KMS-11 (cell line): ENCODE results near the gene GALNT2.

Source experiments
- H2AFZ ChIP-seq: fragments of 200-600 bp; sonication (generic); 2 replicates; pipeline ENCODE4 v1.6.1; 2016; ENCODE audit warnings: antibody characterized with exemption, mixed run types, low read depth
- H3K27ac ChIP-seq: fragments of 200-600 bp; sonication (generic); 2 replicates; pipeline ENCODE4 v1.6.1; 2016; ENCODE audit warnings: mild to moderate bottlenecking, mixed run types
- H3K27me3 ChIP-seq: fragments of 200-600 bp; sonication (generic); 2 replicates; pipeline ENCODE4 v1.6.1; 2017; ENCODE audit warnings: mild to moderate bottlenecking, low read depth, mixed run types, moderate library complexity; ENCODE audit not compliant: insufficient read depth
- H3K36me3 ChIP-seq: fragments of 200-600 bp; sonication (generic); 2 replicates; pipeline ENCODE4 v1.6.1; 2017; ENCODE audit warnings: mild to moderate bottlenecking, mixed run types; ENCODE audit not compliant: insufficient read depth
- H3K4me1 ChIP-seq: fragments of 200-600 bp; sonication (generic); 2 replicates; pipeline ENCODE4 v1.6.1; 2016; ENCODE audit warnings: mild to moderate bottlenecking, low read depth, mixed run types; ENCODE audit not compliant: poor library complexity, severe bottlenecking
- H3K4me2 ChIP-seq: fragments of 200-600 bp; sonication (generic); 2 replicates; pipeline ENCODE4 v1.7.0; 2016; ENCODE audit warnings: mild to moderate bottlenecking, mixed run types
- H3K4me3 ChIP-seq: fragments of 200-600 bp; sonication (generic); IDR thresholded peaks from 2 replicates; pipeline ENCODE4 v1.6.1; 2017; ENCODE audit warnings: low read depth, low read length, mixed read lengths; ENCODE audit not compliant: insufficient read depth
- H3K79me2 ChIP-seq: fragments of 200-600 bp; sonication (generic); 2 replicates; pipeline ENCODE4 v1.6.1; 2016; ENCODE audit warnings: low read depth, mixed run types; ENCODE audit not compliant: insufficient read depth
- H3K9ac ChIP-seq: fragments of 200-600 bp; sonication (generic); 2 replicates; pipeline ENCODE4 v1.6.1; 2016; ENCODE audit warnings: mild to moderate bottlenecking, mixed run types
- H4K20me1 ChIP-seq: fragments of 200-600 bp; sonication (generic); 2 replicates; pipeline ENCODE4 v1.6.1; 2016; ENCODE audit warnings: mild to moderate bottlenecking, mixed run types; ENCODE audit not compliant: insufficient read depth
- CTCF ChIP-seq: fragments of 200-600 bp; sonication (generic); conservative IDR thresholded peaks from 2 replicates; pipeline ENCODE4 v1.6.1; 2017; ENCODE audit warnings: low read depth, mild to moderate bottlenecking, antibody characterized with exemption, low read length, moderate library complexity, mixed read lengths

The GALNT2 gene

GRCh38 chr1:230189341-230189740 lies 122.3 kb downstream of the GALNT2 start:
- Histone ChIP-seq H3K27me3 (no peaks in the 10 kb centered on the region), H3K36me3 (no peaks in the 10 kb centered on the region), H2AFZ (no peak overlapping the region), H3K4me1 (no peaks in the 10 kb centered on the region), H3K79me2 (peaks cover 57% of the 10 kb centered on the region; the same call in 1 of the 2 replicates), H4K20me1 (no peaks in the 10 kb centered on the region), H3K27ac (no peak overlapping the region), H3K4me2 (no peak overlapping the region), H3K9ac (no peak overlapping the region), H3K4me3 (no peak overlapping the region)
- no peak for TF ChIP-seq CTCF

GRCh38 chr1:230189824-230190223 lies 122.8 kb downstream of the GALNT2 start:
- Histone ChIP-seq H3K27ac (no peak overlapping the region), H2AFZ (no peak overlapping the region), H4K20me1 (no peaks in the 10 kb centered on the region), H3K4me2 (no peak overlapping the region), H3K4me1 (no peaks in the 10 kb centered on the region), H3K9ac (no peak overlapping the region), H3K27me3 (no peaks in the 10 kb centered on the region), H3K36me3 (no peaks in the 10 kb centered on the region; the same call in 1 of the 2 replicates), H3K4me3 (no peak overlapping the region), H3K79me2 (peaks cover 52% of the 10 kb centered on the region; the same call in 1 of the 2 replicates)
- no peak for TF ChIP-seq CTCF

GRCh38 chr1:230191079-230191804 lies 124.2 kb downstream of the GALNT2 start:
- no peaks in the 10 kb centered on the region; the same call in 1 of the 2 replicates for H3K36me3 ChIP-seq
- peaks cover 54% of the 10 kb centered on the region; the same call in 1 of the 2 replicates for H3K79me2 ChIP-seq
- H3K4me1 ChIP-seq = no peaks in the 10 kb centered on the region
- no peak overlapping the region for H3K4me2 ChIP-seq
- no peak overlapping the region for H2AFZ ChIP-seq
- no peak overlapping the region for H3K9ac ChIP-seq
- no peak for TF ChIP-seq CTCF
- no peaks in the 10 kb centered on the region for H3K27me3 ChIP-seq
- H3K4me3 ChIP-seq = no peak overlapping the region
- 0 out of 2 replicates have a peak, but pooled peaks cover 3% of the 10 kb centered on the region for H4K20me1 ChIP-seq
- H3K27ac ChIP-seq = no peak overlapping the region

- no peak overlapping the region for H3K4me2 ChIP-seq
- H3K27ac ChIP-seq = no peak overlapping the region
- 0 out of 2 replicates have a peak, but pooled peaks cover 3% of the 10 kb centered on the region for H4K20me1 ChIP-seq
- no peaks in the 10 kb centered on the region for H3K27me3 ChIP-seq
- H3K36me3 ChIP-seq = no peaks in the 10 kb centered on the region; the same call in 1 of the 2 replicates
- TF ChIP-seq CTCF = no peak
- no peak overlapping the region for H3K4me3 ChIP-seq
- H3K79me2 ChIP-seq = peaks cover 50% of the 10 kb centered on the region; the same call in 1 of the 2 replicates
- H2AFZ ChIP-seq = no peak overlapping the region
- H3K4me1 ChIP-seq = no peaks in the 10 kb centered on the region
- no peak overlapping the region for H3K9ac ChIP-seq
These were observed 124.8 kb downstream of the GALNT2 start for GRCh38 chr1:230191855-230192254.
